Measurements from ENCODE around the gene EIF2B2.

Gene EIF2B2

GRCh38 chr14:75002392-75003249, at the start of gene EIF2B2:
Gene EIF2B2, plus strand, starts transcription at chr14:75002921. Its CDS starts 70 bp downstream, at chr14:75002991.
- Histone ChIP-seq H3K4me2 (ENCODE audit: low read depth, low read length, poor library complexity, severe bottlenecking) (peak within 1 kb of the TSS; percentile 94), H3F3A (ENCODE audit: low read depth) (no peaks in the 10 kb centered on the region), H3K4me3 (ENCODE audit: low read length, poor library complexity, severe bottlenecking) (peak within 1 kb of the TSS; percentile 95), H3K9me2 (replicated peaks; ENCODE audit: low read depth, low read length) (no peaks in the 10 kb centered on the region), H3K9ac (ENCODE audit: low read depth, low read length, poor library complexity, severe bottlenecking) (peak within 1 kb of the TSS; percentile 89), H3K36me3 (ENCODE audit: insufficient read depth, low read length) (peaks cover 14% of the 10 kb centered on the region; the same call in 1 of the 2 replicates), H3K4me1 (ENCODE audit: insufficient read depth, low read length, poor library complexity, severe bottlenecking) (peaks cover 19% of the 10 kb centered on the region), H4K20me1 (ENCODE audit: insufficient read depth, low read length, poor library complexity, severe bottlenecking) (peaks cover 7% of the 10 kb centered on the region), H3K79me2 (ENCODE audit: insufficient read depth, low read length) (peaks cover 27% of the 10 kb centered on the region), H3K9me3 (ENCODE audit: insufficient read depth, low read depth, low read length) (no peaks in the 10 kb centered on the region), H3K27me3 (ENCODE audit: insufficient read depth, low read length, poor library complexity, severe bottlenecking) (no peaks in the 10 kb centered on the region), H2AFZ (ENCODE audit: low read length) (peak within 1 kb of the TSS; percentile 89)
- TF ChIP-seq EZH2phosphoT487 (IDR thresholded peaks at IDR 0.05; ENCODE audit: borderline replicate concordance): no peak
- no peak for TF ChIP-seq CTCF (conservative IDR thresholded peaks at IDR 0.05; ENCODE audit: low read length)

- no peaks in the 10 kb centered on the region for H3K79me2 ChIP-seq (ENCODE audit: insufficient read depth, low read length)
- H3F3A ChIP-seq (ENCODE audit: low read depth): no peaks in the 10 kb centered on the region
- H3K4me1 ChIP-seq (ENCODE audit: insufficient read depth, low read length, poor library complexity, severe bottlenecking): peaks cover 9% of the 10 kb centered on the region
- H3K9ac ChIP-seq (ENCODE audit: low read depth, low read length, poor library complexity, severe bottlenecking): no peak overlapping the region
- H3K4me2 ChIP-seq (ENCODE audit: low read depth, low read length, poor library complexity, severe bottlenecking): no peak overlapping the region
- no peaks in the 10 kb centered on the region for H4K20me1 ChIP-seq (ENCODE audit: insufficient read depth, low read length, poor library complexity, severe bottlenecking)
- no peak overlapping the region for H3K4me3 ChIP-seq (ENCODE audit: low read length, poor library complexity, severe bottlenecking)
- no peak overlapping the region for H2AFZ ChIP-seq (ENCODE audit: low read length)
- no peaks in the 10 kb centered on the region for H3K9me2 ChIP-seq (replicated peaks; ENCODE audit: low read depth, low read length)
- H3K36me3 ChIP-seq (ENCODE audit: insufficient read depth, low read length): no peaks in the 10 kb centered on the region
- no peaks in the 10 kb centered on the region for H3K9me3 ChIP-seq (ENCODE audit: insufficient read depth, low read depth, low read length)
- H3K27me3 ChIP-seq (ENCODE audit: insufficient read depth, low read length, poor library complexity, severe bottlenecking): no peaks in the 10 kb centered on the region
- TF ChIP-seq CTCF (conservative IDR thresholded peaks at IDR 0.05; ENCODE audit: low read length) (no peak), EZH2phosphoT487 (IDR thresholded peaks at IDR 0.05; ENCODE audit: borderline replicate concordance) (no peak)
Observed at GRCh38 chr14:74953686-74954085, 49.0 kb upstream of the EIF2B2 start.

GRCh38 chr14:74954232-74954946, 48.3 kb upstream of the EIF2B2 start:
- Histone ChIP-seq H3K4me3 (ENCODE audit: low read length, poor library complexity, severe bottlenecking) (no peak overlapping the region), H4K20me1 (ENCODE audit: insufficient read depth, low read length, poor library complexity, severe bottlenecking) (no peaks in the 10 kb centered on the region), H3F3A (ENCODE audit: low read depth) (no peaks in the 10 kb centered on the region), H3K4me2 (ENCODE audit: low read depth, low read length, poor library complexity, severe bottlenecking) (no peak overlapping the region), H2AFZ (ENCODE audit: low read length) (no peak overlapping the region), H3K9me2 (replicated peaks; ENCODE audit: low read depth, low read length) (no peaks in the 10 kb centered on the region), H3K9me3 (ENCODE audit: insufficient read depth, low read depth, low read length) (no peaks in the 10 kb centered on the region), H3K27me3 (ENCODE audit: insufficient read depth, low read length, poor library complexity, severe bottlenecking) (no peaks in the 10 kb centered on the region), H3K4me1 (ENCODE audit: insufficient read depth, low read length, poor library complexity, severe bottlenecking) (peaks cover 9% of the 10 kb centered on the region), H3K9ac (ENCODE audit: low read depth, low read length, poor library complexity, severe bottlenecking) (no peak overlapping the region), H3K79me2 (ENCODE audit: insufficient read depth, low read length) (no peaks in the 10 kb centered on the region), H3K36me3 (ENCODE audit: insufficient read depth, low read length) (no peaks in the 10 kb centered on the region)
- TF ChIP-seq CTCF (conservative IDR thresholded peaks at IDR 0.05; ENCODE audit: low read length): no peak
- TF ChIP-seq EZH2phosphoT487 (IDR thresholded peaks at IDR 0.05; ENCODE audit: borderline replicate concordance): no peak
